Neural progenitor cell (in vitro differentiated cells): ENCODE measurements around the gene SIGLECL1.

Experiments used
- CTCF ChIP-seq: fragments of 200-600 bp; sonication (generic); IDR thresholded peaks from 2 replicates; pipeline ENCODE4 v1.5.1; 2017; ENCODE audit warnings: antibody characterized with exemption, mild to moderate bottlenecking
- EZH2 ChIP-seq: fragments of 200-600 bp; sonication (generic); IDR thresholded peaks from 2 replicates; pipeline ENCODE4 v1.6.1; 2017; ENCODE audit warnings: antibody characterized with exemption, mild to moderate bottlenecking, moderate library complexity

GRCh38 chr19:51246164-51246552 lies 4.7 kb upstream of the SIGLECL1 start:
- TF ChIP-seq CTCF (no peak), EZH2 (no peak)
